ENCODE data around the gene WAPL.

DNA sequence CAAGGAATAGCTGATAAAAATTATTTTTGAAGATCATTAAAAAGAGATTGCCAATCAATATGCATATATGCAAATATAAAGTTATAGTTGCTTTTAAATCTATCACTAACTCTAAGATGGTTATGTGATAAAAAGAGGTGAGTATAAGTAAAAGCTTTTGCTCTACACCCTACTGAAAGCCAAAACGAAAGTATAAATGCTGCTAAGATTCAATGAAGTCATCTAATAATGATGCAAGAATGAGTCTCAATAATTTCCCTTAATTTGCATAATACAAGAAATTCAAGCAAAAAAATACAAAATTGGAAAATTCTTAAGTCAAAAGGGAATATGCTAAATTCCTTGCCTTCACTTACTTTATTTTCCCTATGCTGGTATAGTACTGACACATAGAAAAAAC, 75.2 kb downstream of the WAPL start:
- TF ChIP-seq, protein P1, sequence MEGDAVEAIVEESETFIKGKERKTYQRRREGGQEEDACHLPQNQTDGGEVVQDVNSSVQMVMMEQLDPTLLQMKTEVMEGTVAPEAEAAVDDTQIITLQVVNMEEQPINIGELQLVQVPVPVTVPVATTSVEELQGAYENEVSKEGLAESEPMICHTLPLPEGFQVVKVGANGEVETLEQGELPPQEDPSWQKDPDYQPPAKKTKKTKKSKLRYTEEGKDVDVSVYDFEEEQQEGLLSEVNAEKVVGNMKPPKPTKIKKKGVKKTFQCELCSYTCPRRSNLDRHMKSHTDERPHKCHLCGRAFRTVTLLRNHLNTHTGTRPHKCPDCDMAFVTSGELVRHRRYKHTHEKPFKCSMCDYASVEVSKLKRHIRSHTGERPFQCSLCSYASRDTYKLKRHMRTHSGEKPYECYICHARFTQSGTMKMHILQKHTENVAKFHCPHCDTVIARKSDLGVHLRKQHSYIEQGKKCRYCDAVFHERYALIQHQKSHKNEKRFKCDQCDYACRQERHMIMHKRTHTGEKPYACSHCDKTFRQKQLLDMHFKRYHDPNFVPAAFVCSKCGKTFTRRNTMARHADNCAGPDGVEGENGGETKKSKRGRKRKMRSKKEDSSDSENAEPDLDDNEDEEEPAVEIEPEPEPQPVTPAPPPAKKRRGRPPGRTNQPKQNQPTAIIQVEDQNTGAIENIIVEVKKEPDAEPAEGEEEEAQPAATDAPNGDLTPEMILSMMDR (IDR thresholded peaks at IDR 0.05): no peak
- no peak for TF ChIP-seq POLR2A (IDR thresholded peaks at IDR 0.05)

All from heart left ventricle (tissue), 13 donors.